Muscle layer of duodenum (tissue), 2 donors: Measurements from ENCODE around the gene PAM.

Source experiments
- H3K27ac ChIP-seq: one replicate; pipeline ENCODE4 v1.7.0; 2013; ENCODE audit warnings: mild to moderate bottlenecking, low read length
- H3K27me3 ChIP-seq: one replicate; pipeline ENCODE4 v1.7.0; 2013; ENCODE audit warnings: low read depth, mild to moderate bottlenecking, control low read depth, low read length
- H3K36me3 ChIP-seq, 2 donors: one replicate each; pipeline ENCODE4 v1.7.0; 2013; ENCODE audit warnings: low read length in 2 of 2, control low read depth in 1 of 2, mild to moderate bottlenecking in 1 of 2; ENCODE audit not compliant: insufficient read depth in 2 of 2, control insufficient read depth in 1 of 2
- H3K4me1 ChIP-seq, 2 donors: one replicate each; pipeline ENCODE4 v1.7.0; 2013; ENCODE audit warnings: low read length in 2 of 2, mild to moderate bottlenecking in 2 of 2, control low read depth in 1 of 2, moderate library complexity in 1 of 2; ENCODE audit not compliant: insufficient read depth in 2 of 2, control insufficient read depth in 1 of 2
- H3K4me3 ChIP-seq, 2 donors: one replicate each; pipeline ENCODE4 v1.7.0; 2013; ENCODE audit warnings: low read length in 2 of 2, low read depth in 1 of 2, mild to moderate bottlenecking in 1 of 2
- H3K9me3 ChIP-seq, 2 donors: one replicate each; pipeline ENCODE4 v1.7.0; 2013; ENCODE audit warnings: low read length in 2 of 2, control low read depth in 1 of 2, mild to moderate bottlenecking in 1 of 2; ENCODE audit not compliant: control insufficient read depth in 1 of 2
- donor health status: healthy.

Gene PAM

GRCh38 chr5:102956599-102956998, 201.5 kb downstream of the PAM start:
- peaks cover 11 to 12% of the 10 kb centered on the region in 2 donors for H3K36me3 ChIP-seq
- no peak overlapping the region for H3K27ac ChIP-seq
- H3K9me3 ChIP-seq, result no peaks in the 10 kb centered on the region
- H3K27me3 ChIP-seq, result no peaks in the 10 kb centered on the region
- H3K4me1 ChIP-seq, result peaks cover 0 to 7% of the 10 kb centered on the region in 2 donors
- H3K4me3 ChIP-seq, result no peak overlapping the region

GRCh38 chr5:102957141-102957540, 202.0 kb downstream of the PAM start:
- H3K9me3 ChIP-seq, result no peaks in the 10 kb centered on the region
- no peaks in the 10 kb centered on the region for H3K27me3 ChIP-seq
- H3K27ac ChIP-seq, result no peak overlapping the region
- H3K36me3 ChIP-seq, result peaks cover 6 to 8% of the 10 kb centered on the region in 2 donors
- no peak overlapping the region for H3K4me3 ChIP-seq
- peaks cover 0 to 7% of the 10 kb centered on the region in 2 donors for H3K4me1 ChIP-seq

GRCh38 chr5:102958481-102959011, 203.4 kb downstream of the PAM start:
- peaks cover 0 to 7% of the 10 kb centered on the region in 2 donors for H3K4me1 ChIP-seq
- H3K36me3 ChIP-seq, result peaks cover 0 to 4% of the 10 kb centered on the region in 2 donors
- H3K27ac ChIP-seq, result no peak overlapping the region
- H3K9me3 ChIP-seq, result no peaks in the 10 kb centered on the region
- H3K27me3 ChIP-seq, result no peaks in the 10 kb centered on the region
- no peak overlapping the region for H3K4me3 ChIP-seq

GRCh38 chr5:102959055-102959454, 203.9 kb downstream of the PAM start:
- Histone ChIP-seq H3K36me3 (peaks cover 0 to 4% of the 10 kb centered on the region in 2 donors), H3K27ac (no peak overlapping the region), H3K9me3 (no peaks in the 10 kb centered on the region)

GRCh38 chr5:102961671-102962070, 206.6 kb downstream of the PAM start:
- H3K27me3 ChIP-seq, result no peaks in the 10 kb centered on the region
- H3K4me1 ChIP-seq, result peaks cover 0 to 7% of the 10 kb centered on the region in 2 donors
- H3K27ac ChIP-seq, result no peak overlapping the region
- H3K36me3 ChIP-seq, result peaks cover 0 to 4% of the 10 kb centered on the region in 2 donors
- H3K9me3 ChIP-seq, result no peaks in the 10 kb centered on the region
- H3K4me3 ChIP-seq, result no peak overlapping the region

More at GRCh38 chr5:102959055-102959454, 203.9 kb downstream of the PAM start:
- Histone ChIP-seq H3K4me3 (no peak overlapping the region), H3K27me3 (no peaks in the 10 kb centered on the region), H3K4me1 (peaks cover 0 to 7% of the 10 kb centered on the region in 2 donors)

GRCh38 chr5:102965653-102966052, 210.5 kb downstream of the PAM start:
- no peaks in the 10 kb centered on the region for H3K36me3 ChIP-seq
- no peaks in the 10 kb centered on the region for H3K27me3 ChIP-seq
- H3K4me3 ChIP-seq, result no peak overlapping the region
- H3K9me3 ChIP-seq, result no peaks in the 10 kb centered on the region
- no peak overlapping the region for H3K27ac ChIP-seq
- H3K4me1 ChIP-seq, result no peaks in the 10 kb centered on the region

- H3K4me1 ChIP-seq, result no peaks in the 10 kb centered on the region
- no peak overlapping the region for H3K4me3 ChIP-seq
- no peaks in the 10 kb centered on the region for H3K36me3 ChIP-seq
- H3K9me3 ChIP-seq, result no peaks in the 10 kb centered on the region
- no peaks in the 10 kb centered on the region for H3K27me3 ChIP-seq
- no peak overlapping the region for H3K27ac ChIP-seq
These were observed 214.5 kb downstream of the PAM start for GRCh38 chr5:102969641-102970040.

GRCh38 chr5:102971676-102972293, 216.7 kb downstream of the PAM start:
- H3K4me3 ChIP-seq, result no peak overlapping the region
- no peaks in the 10 kb centered on the region for H3K4me1 ChIP-seq
- H3K36me3 ChIP-seq, result no peaks in the 10 kb centered on the region
- no peak overlapping the region for H3K27ac ChIP-seq
- no peaks in the 10 kb centered on the region for H3K27me3 ChIP-seq
- H3K9me3 ChIP-seq, result no peaks in the 10 kb centered on the region

GRCh38 chr5:102974177-102974576, 219.1 kb downstream of the PAM start:
- H3K9me3 ChIP-seq, result no peaks in the 10 kb centered on the region
- H3K4me1 ChIP-seq, result no peaks in the 10 kb centered on the region
- no peaks in the 10 kb centered on the region for H3K36me3 ChIP-seq
- no peak overlapping the region for H3K27ac ChIP-seq
- no peaks in the 10 kb centered on the region for H3K27me3 ChIP-seq
- no peak overlapping the region for H3K4me3 ChIP-seq

- H3K9me3 ChIP-seq, result no peaks in the 10 kb centered on the region
- H3K36me3 ChIP-seq, result no peaks in the 10 kb centered on the region
- no peak overlapping the region for H3K4me3 ChIP-seq
- no peaks in the 10 kb centered on the region for H3K4me1 ChIP-seq
- no peaks in the 10 kb centered on the region for H3K27me3 ChIP-seq
- H3K27ac ChIP-seq, result no peak overlapping the region
These were observed 219.9 kb downstream of the PAM start for GRCh38 chr5:102975045-102975444.

GRCh38 chr5:102975457-102976182, 220.5 kb downstream of the PAM start:
- Histone ChIP-seq H3K4me1 (no peaks in the 10 kb centered on the region), H3K36me3 (no peaks in the 10 kb centered on the region), H3K9me3 (no peaks in the 10 kb centered on the region), H3K27me3 (no peaks in the 10 kb centered on the region), H3K27ac (no peak overlapping the region), H3K4me3 (no peak overlapping the region)
